Measurements from ENCODE around the gene ZNF217.

DNA sequence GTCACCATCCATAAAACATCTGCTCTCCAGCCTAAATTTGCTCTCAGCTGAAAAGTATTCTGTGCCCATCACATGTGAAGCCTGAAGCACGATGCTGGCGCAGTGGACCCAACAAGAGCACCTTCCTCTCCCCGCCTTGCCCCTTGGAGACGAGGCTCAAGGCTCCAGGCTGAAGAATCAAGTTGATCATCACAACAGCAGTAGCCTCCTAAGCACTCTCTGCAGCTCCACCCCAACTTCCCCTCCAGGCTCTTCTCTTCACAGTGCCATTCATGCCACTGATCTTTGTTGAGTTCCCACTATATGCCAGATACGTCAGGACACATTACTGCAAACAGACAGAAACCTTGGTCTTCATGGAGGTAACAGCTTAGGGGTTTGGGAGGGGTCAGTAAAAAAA lies 41.6 kb upstream of the ZNF217 start:
- TF ChIP-seq, protein P1, sequence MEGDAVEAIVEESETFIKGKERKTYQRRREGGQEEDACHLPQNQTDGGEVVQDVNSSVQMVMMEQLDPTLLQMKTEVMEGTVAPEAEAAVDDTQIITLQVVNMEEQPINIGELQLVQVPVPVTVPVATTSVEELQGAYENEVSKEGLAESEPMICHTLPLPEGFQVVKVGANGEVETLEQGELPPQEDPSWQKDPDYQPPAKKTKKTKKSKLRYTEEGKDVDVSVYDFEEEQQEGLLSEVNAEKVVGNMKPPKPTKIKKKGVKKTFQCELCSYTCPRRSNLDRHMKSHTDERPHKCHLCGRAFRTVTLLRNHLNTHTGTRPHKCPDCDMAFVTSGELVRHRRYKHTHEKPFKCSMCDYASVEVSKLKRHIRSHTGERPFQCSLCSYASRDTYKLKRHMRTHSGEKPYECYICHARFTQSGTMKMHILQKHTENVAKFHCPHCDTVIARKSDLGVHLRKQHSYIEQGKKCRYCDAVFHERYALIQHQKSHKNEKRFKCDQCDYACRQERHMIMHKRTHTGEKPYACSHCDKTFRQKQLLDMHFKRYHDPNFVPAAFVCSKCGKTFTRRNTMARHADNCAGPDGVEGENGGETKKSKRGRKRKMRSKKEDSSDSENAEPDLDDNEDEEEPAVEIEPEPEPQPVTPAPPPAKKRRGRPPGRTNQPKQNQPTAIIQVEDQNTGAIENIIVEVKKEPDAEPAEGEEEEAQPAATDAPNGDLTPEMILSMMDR (IDR thresholded peaks at IDR 0.05; ENCODE audit: low read length) = no peak
- TF ChIP-seq EZH2 (IDR thresholded peaks at IDR 0.05; ENCODE audit: borderline replicate concordance, low read length) = no peak
